MCF 10A (cell line): ENCODE data around the gene ASTL. TPM values are rescaled to one million over a fixed set of nuclear protein-coding genes. Genes with fewer than 3 reads are reported as not detected.

Source experiments
- BruUV-seq: library from RNA; stranded (reverse); fragments of 400-500 nt; replicated peaks from 2 replicates; lab custom pipeline; 2021; lab: Mats Ljungman, UMichigan
- CTCF ChIA-PET: fragments of 300-600 bp; sonication (Branson Sonifier 250); formaldehyde crosslinking; extraction: SDS; loops from one replicate; lab custom pipeline; 2021; ENCODE audit warnings: antibody characterized with exemption, inconsistent platforms; lab: Yijun Ruan, JAX
- POLR2A ChIA-PET: fragments of 300-600, 350-650 bp; sonication (Branson Sonifier 250); formaldehyde crosslinking; extraction: SDS; loops from one replicate; lab custom pipeline; 2020; ENCODE audit warnings: antibody characterized with exemption, inconsistent platforms; lab: Yijun Ruan, JAX
- DNase-seq: peaks from one replicate; pipeline ENCODE4 v3.0.0-alpha.2; 2018; ENCODE audit not compliant: unreplicated experiment
- H3K27ac Mint-ChIP-seq: one replicate; pipeline ENCODE4 v1.8.0; 2022; ENCODE audit warnings: mild to moderate bottlenecking, low read depth, mixed read lengths; ENCODE audit not compliant: unreplicated experiment
- H3K27me3 Mint-ChIP-seq: one replicate; pipeline ENCODE4 v1.8.0; 2022; ENCODE audit warnings: mixed read lengths; ENCODE audit not compliant: insufficient read depth, unreplicated experiment
- H3K36me3 Mint-ChIP-seq: one replicate; pipeline ENCODE4 v1.8.0; 2022; ENCODE audit warnings: mild to moderate bottlenecking, moderate library complexity, mixed read lengths; ENCODE audit not compliant: insufficient read depth, unreplicated experiment
- H3K4me1 Mint-ChIP-seq: one replicate; pipeline ENCODE4 v1.8.0; 2022; ENCODE audit warnings: mixed read lengths; ENCODE audit not compliant: insufficient read depth, unreplicated experiment
- H3K4me3 Mint-ChIP-seq: one replicate; pipeline ENCODE4 v1.8.0; 2022; ENCODE audit warnings: mild to moderate bottlenecking, moderate library complexity, mixed read lengths; ENCODE audit not compliant: unreplicated experiment
- H3K9me3 Mint-ChIP-seq: one replicate; pipeline ENCODE4 v1.8.0; 2022; ENCODE audit warnings: mixed read lengths; ENCODE audit not compliant: unreplicated experiment
- CTCF ChIP-seq: fragments of 200-600 bp; IDR thresholded peaks from one replicate; pipeline ENCODE4 v1.8.0; 2022; ENCODE audit warnings: antibody characterized with exemption, mild to moderate bottlenecking; ENCODE audit not compliant: unreplicated experiment
- intact Hi-C: fragments of 100-400 bp; cut with micrococcal nuclease; formaldehyde crosslinking; loops from 2 replicates; pipeline ENCODE4 v1.14.1; 2022
- total RNA-seq: library from RNA; stranded (reverse); gene quantifications from 2 replicates; pipeline ENCODE4 v1.2.3, GENCODE V29; 2022

The ASTL gene
- total RNA-seq, 1 experiment from 2014 or later = not detected

- H3K27ac Mint-ChIP-seq = no peak overlapping the region
- TF ChIP-seq CTCF = no peak
- intact Hi-C loops = no loop called here
- CTCF ChIA-PET = interaction anchor here (2.8 kb wide), 1 partner anchor 24 kb away, joined by 8 read pairs; no protein-coding TSS in a partner anchor
- no peak for DNase-seq
- POLR2A ChIA-PET = no interaction called here
- H3K9me3 Mint-ChIP-seq = no peaks in the 10 kb centered on the region
- peaks cover 17% of the 10 kb centered on the region for H3K4me1 Mint-ChIP-seq
- no peaks in the 10 kb centered on the region for H3K36me3 Mint-ChIP-seq
- no peak overlapping the region for H3K4me3 Mint-ChIP-seq
- no TSS peak for BruUV-seq
- no peaks in the 10 kb centered on the region for H3K27me3 Mint-ChIP-seq
Measured at GRCh38 chr2:96150791-96151594, 12.7 kb upstream of the ASTL start.

GRCh38 chr2:96150007-96150640 lies 11.8 kb upstream of the ASTL start:
- H3K4me3 Mint-ChIP-seq = no peak overlapping the region
- TF ChIP-seq CTCF = no peak
- H3K27ac Mint-ChIP-seq = no peak overlapping the region
- no peak for DNase-seq
- no peaks in the 10 kb centered on the region for H3K36me3 Mint-ChIP-seq
- no peaks in the 10 kb centered on the region for H3K27me3 Mint-ChIP-seq
- CTCF ChIA-PET = interaction anchor here (2.8 kb wide), 1 partner anchor 24 kb away, joined by 8 read pairs; no protein-coding TSS in a partner anchor
- H3K4me1 Mint-ChIP-seq = peaks cover 17% of the 10 kb centered on the region
- H3K9me3 Mint-ChIP-seq = no peaks in the 10 kb centered on the region
- POLR2A ChIA-PET = no interaction called here
- intact Hi-C loops = no loop called here
- no TSS peak for BruUV-seq

GRCh38 chr2:96148410-96149217 lies 10.3 kb upstream of the ASTL start:
- POLR2A ChIA-PET = no interaction called here
- no TSS peak for BruUV-seq
- Mint-ChIP-seq H3K9me3 (no peaks in the 10 kb centered on the region), H3K36me3 (no peaks in the 10 kb centered on the region), H3K4me3 (no peak overlapping the region), H3K4me1 (peaks cover 17% of the 10 kb centered on the region), H3K27ac (no peak overlapping the region), H3K27me3 (no peaks in the 10 kb centered on the region)
- intact Hi-C loops = no loop called here
- TF ChIP-seq CTCF = no peak
- peak; percentile 91 for DNase-seq
- CTCF ChIA-PET = interaction anchor here (0.7 to 1.9 kb wide), 2 partner anchors 27 to 39 kb away, joined by 3 to 7 read pairs; no protein-coding TSS in a partner anchor
